Measurements from ENCODE around the gene BPHL. TPM values are rescaled to one million over a fixed set of nuclear protein-coding genes. Genes with fewer than 3 reads are reported as not detected.

The BPHL gene
- total and polyA plus RNA-seq, 2 experiments from 2014 or later, result 22.8 to 45.5 TPM

DNA sequence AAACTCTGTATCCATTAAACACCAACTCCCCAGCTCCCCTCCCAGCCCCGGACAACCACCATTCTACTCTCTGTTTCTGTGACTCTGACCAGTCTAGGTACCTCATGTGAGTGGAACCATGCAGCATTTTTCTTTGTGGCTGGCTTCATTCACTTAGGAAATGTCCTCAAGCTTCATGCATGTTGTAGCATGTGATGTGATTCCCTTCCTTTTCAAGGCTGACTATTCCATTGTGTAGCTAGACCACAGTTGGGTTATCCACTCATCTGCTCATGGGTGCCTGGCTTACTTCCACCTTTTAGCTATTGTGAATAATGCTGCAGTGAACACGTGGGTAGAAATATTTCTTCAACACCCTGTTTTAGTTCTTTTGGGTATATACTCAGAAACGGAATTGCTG, 8.8 kb upstream of the BPHL start:
- TF ChIP-seq, protein P1, sequence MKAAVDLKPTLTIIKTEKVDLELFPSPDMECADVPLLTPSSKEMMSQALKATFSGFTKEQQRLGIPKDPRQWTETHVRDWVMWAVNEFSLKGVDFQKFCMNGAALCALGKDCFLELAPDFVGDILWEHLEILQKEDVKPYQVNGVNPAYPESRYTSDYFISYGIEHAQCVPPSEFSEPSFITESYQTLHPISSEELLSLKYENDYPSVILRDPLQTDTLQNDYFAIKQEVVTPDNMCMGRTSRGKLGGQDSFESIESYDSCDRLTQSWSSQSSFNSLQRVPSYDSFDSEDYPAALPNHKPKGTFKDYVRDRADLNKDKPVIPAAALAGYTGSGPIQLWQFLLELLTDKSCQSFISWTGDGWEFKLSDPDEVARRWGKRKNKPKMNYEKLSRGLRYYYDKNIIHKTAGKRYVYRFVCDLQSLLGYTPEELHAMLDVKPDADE (IDR thresholded peaks at IDR 0.05), result no peak
- TF ChIP-seq JUNB (IDR thresholded peaks at IDR 0.05; ENCODE audit: unreplicated experiment) (no peak), STAT1 (IDR thresholded peaks at IDR 0.05; ENCODE audit: unreplicated experiment) (no peak), NANOG (IDR thresholded peaks at IDR 0.05; ENCODE audit: borderline replicate concordance) (no peak)
- Mint-ChIP-seq H3K4me1 (peaks cover 4% of the 10 kb centered on the region; the same call in 1 of the 3 replicates), H3K27me3 (ENCODE audit: insufficient read depth, low read depth, poor library complexity) (peaks cover 1% of the 10 kb centered on the region), H3K4me3 (no peak overlapping the region), H3K27ac (no peak overlapping the region; the same call in 1 of the 2 replicates), H3K9me3 (no peaks in the 10 kb centered on the region), H3K36me3 (ENCODE audit: low read depth) (peaks cover 36% of the 10 kb centered on the region)
- ATAC-seq, result no peak
- Histone ChIP-seq H2AFZ (no peak overlapping the region), H4K20me1 (replicated peaks; ENCODE audit: insufficient read depth) (no peaks in the 10 kb centered on the region; the same call in none of the 2 replicates), H3K4me3 (no peak overlapping the region), H3K27ac (ENCODE audit: low read depth) (no peak overlapping the region), H3K9me2 (ENCODE audit: insufficient read depth) (no peaks in the 10 kb centered on the region), H3F3A (replicated peaks; ENCODE audit: low read depth) (peaks cover 9% of the 10 kb centered on the region; the same call in 1 of the 2 replicates), H3K4me1 (ENCODE audit: insufficient read depth) (no peaks in the 10 kb centered on the region), H3K27me3 (ENCODE audit: insufficient read depth) (no peaks in the 10 kb centered on the region), H3K4me2 (no peak overlapping the region), H3K36me3 (ENCODE audit: insufficient read depth) (peaks cover 33% of the 10 kb centered on the region), H3K79me2 (replicated peaks; ENCODE audit: insufficient read depth) (peaks cover 4% of the 10 kb centered on the region)
- DNase-seq (ENCODE audit: low spot score), result no peak

GRCh38 chr6:3114377-3114776, 4.1 kb upstream of the BPHL start:
- H3K4me3 Mint-ChIP-seq, result no peak overlapping the region

More at GRCh38 chr6:3114377-3114776, 4.1 kb upstream of the BPHL start:
- peaks cover 23% of the 10 kb centered on the region for H3K36me3 ChIP-seq (ENCODE audit: insufficient read depth)
- no peak overlapping the region for H3K4me2 ChIP-seq
- H3K4me1 ChIP-seq (ENCODE audit: insufficient read depth), result peaks cover 17% of the 10 kb centered on the region
- no peak for DNase-seq (ENCODE audit: low spot score)
- no peak overlapping the region for H3K4me3 ChIP-seq
- H3K79me2 ChIP-seq (replicated peaks; ENCODE audit: insufficient read depth), result peaks cover 10% of the 10 kb centered on the region
- H3F3A ChIP-seq (replicated peaks; ENCODE audit: low read depth), result peaks cover 13% of the 10 kb centered on the region
- Mint-ChIP-seq H3K36me3 (ENCODE audit: low read depth) (peaks cover 12% of the 10 kb centered on the region), H3K27me3 (ENCODE audit: insufficient read depth, low read depth, poor library complexity) (no peaks in the 10 kb centered on the region), H3K4me1 (peaks cover 20% of the 10 kb centered on the region), H3K9me3 (no peaks in the 10 kb centered on the region), H3K27ac (no peak overlapping the region)
- no peaks in the 10 kb centered on the region; the same call in none of the 2 replicates for H4K20me1 ChIP-seq (replicated peaks; ENCODE audit: insufficient read depth)
- H3K27ac ChIP-seq (ENCODE audit: low read depth), result 0 out of 2 replicates have a peak overlapping the region, but pooled peaks have one; percentile 32
- ATAC-seq, result no peak
- H2AFZ ChIP-seq, result no peak overlapping the region
- no peaks in the 10 kb centered on the region for H3K9me2 ChIP-seq (ENCODE audit: insufficient read depth)
- TF ChIP-seq POLR2AphosphoS5 (IDR thresholded peaks at IDR 0.05; ENCODE audit: low read depth) (no peak), STAT1 (IDR thresholded peaks at IDR 0.05; ENCODE audit: unreplicated experiment) (no peak), ZNF462 (CRISPR knock-in tag; IDR thresholded peaks at IDR 0.05) (no peak), NANOG (IDR thresholded peaks at IDR 0.05; ENCODE audit: borderline replicate concordance) (no peak), ZNF114 (CRISPR knock-in tag; IDR thresholded peaks at IDR 0.05) (no peak)
- no peaks in the 10 kb centered on the region for H3K27me3 ChIP-seq (ENCODE audit: insufficient read depth)
